Measurements from ENCODE around the gene GAS7.

The GAS7 gene

DNA sequence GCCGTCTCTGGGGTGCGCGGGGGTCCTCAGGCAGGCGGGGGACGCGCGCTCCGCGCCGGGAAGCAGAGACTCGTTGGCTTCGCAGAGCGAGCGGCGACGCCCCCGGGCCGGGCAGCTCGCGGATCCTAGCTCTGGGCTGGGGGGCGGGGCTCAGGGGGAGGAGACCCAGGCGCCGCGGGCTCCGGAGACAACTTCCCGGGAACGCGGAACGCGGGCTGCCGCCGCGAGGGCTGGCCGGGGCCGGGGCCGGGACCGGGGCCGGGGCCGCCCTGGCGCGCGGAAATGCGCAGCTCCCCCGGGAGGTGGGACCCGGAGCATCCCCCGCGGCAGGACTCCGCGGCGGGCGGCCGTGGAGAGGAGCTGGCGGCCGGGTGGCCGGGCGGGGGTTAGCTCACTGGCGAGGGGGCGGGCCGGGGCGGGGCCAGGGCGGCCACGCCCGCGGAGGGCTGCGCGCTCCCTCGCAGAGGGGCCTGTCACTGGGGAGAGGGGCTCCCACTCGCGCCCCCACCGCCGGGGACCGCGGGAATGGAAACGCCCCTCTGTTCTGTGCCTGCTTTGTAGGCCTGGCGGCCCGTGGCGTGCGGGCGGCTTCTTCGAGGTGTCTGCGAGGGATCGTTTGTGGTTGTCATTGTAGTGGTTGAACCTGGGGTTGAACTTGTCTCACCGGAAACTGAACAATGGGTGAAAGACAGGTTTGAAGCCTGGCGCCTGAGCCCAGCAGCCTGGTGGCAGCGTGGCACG is at the start of gene GAS7:
Gene GAS7, minus strand, starts transcription at position 98 of the 741 bp plus-strand sequence.
- DNase-seq = peak; percentile 18

DNA sequence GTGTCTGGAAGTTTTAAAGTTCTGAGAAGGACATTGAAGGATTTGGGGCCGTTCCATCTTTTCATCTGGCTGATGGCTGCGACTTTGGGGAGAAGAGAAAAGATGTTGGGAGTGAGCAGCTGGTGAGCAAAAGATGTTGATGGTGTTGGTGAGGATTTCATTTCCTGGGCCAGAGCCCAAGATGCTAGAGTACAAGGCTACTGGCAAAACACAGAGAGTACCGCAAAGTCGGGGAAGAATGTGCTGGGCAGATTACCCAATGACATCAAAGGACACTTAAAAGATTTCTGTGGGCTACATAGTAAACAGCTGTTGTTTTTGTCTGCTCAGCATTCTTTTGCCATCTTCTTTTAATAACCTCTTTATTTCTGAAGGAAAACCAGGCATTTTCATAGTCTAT is 49.4 kb upstream of the GAS7 start:
- DNase-seq = no peak

DNA sequence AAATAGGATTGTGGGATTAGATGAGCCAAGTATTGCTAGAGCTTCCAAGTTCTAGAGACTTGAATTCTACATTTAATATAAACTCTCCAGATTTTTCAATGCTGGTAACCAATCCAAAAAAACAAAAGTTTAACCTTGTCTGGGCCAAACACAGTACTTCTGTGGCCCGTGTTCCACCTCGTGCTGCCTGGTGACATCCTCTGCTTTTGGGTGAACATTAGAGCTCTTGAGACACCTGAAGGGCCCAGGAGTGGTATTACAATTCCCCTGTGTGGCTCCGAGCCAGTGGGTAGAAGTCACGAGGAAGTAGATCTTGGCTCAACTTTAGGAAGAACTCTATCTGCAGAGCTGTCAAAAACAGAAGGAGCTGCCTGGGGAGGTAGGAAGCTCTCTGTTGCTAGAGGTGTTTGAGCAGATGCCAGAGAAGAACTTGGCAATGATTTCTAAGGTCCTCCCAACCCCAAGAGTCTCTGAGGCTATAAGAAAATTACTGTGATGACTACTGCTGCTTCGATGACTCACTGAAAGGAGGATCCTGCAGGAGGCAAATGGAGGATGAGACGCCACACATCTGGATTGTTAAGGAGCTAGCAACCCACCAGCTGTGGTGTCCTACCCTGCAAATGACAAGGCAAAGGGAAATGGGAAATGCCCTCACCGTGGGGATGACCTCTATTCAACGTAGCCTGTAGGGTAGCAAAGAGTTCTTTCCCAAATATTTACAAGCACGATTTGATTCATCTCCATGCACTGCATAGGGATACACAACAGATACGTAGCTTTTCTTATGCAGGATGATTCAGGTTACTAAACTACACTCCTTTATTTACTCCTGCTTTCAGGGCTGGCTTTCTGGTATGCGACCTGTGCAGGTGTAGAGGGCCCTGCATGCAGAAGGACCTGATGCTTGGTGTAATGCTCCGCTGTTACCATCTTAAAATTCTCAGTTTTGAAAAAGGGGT is 45.8 kb upstream of the GAS7 start:
- DNase-seq = no peak

DNA sequence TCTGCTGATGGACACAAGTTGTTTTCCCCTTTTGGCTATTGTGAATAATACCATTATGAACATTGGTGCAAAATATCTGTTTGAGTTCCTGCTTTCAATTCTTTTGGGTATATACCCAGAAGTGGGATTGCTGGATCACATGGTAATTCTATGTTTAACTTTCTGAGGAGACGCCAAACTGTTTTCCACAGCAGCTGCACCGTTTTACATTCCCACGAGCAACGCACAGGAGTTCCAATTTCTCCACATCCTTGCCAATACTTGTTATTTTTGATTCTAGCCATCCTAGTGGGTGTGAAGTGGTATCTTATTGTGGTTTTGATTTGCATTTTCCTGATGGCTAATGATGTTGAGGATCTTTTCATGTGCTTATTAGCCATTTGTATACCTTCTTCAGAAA is 43.4 kb upstream of the GAS7 start:
- DNase-seq = no peak

DNA sequence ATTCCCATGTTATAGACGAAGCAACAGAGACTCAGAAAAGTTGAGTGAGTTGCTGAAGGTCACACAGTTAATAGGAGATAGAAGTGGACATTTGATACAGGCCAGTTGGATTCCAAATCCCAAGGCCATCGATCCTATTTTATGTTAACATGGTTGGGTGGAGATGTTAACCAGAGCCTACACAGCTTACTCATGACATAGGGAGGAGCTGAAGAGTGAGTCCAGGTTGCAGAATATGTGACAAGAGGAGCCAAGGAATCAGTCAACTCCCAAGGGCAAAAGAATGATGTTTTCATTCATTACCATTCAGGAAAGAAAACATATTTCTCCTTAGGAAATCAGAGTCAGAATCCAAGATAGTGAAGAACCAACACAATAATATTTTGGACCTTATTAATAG is 40.3 kb upstream of the GAS7 start:
- no peak for DNase-seq

DNA sequence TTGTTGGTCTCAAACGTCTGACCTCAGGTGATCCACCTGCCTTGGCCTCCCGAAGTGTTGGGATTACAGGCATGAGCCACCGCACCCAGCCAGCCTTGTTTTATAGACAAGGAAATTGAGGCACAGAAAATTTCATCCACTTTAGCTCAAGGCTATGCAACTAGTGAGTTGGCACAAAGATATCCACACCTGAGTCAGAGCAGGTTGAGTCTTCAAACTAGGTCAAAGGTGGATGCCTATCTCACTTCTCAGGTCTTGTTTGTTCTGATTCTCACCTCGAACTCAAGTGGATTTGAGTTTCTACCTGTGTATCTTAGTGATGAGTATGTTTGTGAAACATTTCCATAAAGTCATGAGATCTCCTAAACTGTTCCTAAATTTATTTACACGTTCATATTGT is 35.6 kb upstream of the GAS7 start:
- DNase-seq = no peak

DNA sequence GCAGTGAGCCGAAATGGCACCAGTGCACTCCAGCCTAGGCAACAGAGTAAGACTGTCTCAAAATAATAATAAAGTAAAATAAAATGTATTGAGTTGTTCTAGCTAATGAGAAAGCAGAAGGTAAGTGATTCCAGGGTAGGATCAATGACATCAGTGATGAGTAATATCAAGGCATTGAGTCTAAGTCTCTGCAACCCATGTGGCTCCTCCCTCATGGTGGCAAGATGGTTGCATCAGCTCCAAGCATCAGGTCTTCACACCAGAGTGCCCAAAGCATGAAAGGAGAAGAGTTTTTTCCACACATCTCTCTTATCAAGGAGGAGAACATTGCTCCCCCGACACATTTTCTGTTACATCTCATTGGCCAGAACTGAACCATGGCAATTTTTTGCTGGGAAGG is 34.8 kb upstream of the GAS7 start:
- DNase-seq = no peak

DNA sequence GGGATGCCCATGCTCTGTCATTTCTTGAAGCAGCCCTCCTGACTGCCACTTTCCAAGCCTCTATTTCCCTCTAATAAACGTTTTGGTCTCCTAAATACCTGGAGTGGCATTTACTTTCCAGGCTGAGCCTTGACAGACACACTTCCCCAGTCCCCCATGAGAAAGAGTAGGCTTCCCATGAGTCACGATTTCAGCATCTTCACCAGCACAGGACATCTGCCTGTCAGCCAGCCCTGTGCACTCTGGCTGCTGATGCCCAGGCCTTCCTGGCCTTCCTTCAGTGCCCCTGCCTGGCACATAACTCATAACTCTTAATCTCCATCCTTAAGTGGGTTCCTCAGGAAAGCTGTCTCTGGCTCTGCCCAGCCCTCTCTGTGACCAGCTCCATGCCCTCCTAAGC is 30.8 kb upstream of the GAS7 start:
- DNase-seq = no peak

DNA sequence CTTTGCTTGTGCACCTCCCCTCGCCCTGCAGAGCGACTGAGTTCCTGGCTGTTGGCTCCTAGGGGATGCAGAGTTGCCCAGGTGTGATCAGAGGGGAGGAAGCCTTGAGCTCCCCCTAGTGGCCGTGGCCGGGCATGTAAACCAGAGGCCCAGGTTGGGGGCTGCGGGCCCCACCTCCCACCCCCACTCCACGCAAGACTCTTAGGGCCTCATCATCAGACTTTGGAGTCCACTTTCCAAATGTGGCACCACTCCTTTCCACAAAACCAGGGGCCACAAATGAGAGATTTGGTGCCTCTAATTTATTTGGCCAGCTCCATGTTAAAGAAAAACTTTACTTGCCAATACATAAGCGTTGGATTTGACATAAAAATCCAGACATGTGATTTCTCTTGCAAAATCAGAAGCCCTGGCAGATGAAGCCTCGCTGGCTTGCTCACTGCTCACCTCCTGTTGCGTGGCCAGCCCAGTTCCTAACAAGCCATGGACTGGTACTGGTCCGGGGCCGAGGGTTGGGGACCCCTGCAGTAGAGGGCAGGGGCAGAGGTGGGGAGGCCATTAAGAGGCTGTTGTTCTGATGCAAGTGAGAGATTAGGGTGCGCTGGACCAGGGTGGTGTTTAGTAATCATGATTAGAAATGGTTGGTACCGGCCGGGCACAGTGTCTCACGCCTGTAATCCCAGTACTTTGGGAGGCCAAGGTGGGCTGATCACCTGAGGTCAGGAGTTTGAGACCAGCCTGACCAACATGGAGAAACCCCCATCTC is 28.7 kb upstream of the GAS7 start:
- no peak for DNase-seq

DNA sequence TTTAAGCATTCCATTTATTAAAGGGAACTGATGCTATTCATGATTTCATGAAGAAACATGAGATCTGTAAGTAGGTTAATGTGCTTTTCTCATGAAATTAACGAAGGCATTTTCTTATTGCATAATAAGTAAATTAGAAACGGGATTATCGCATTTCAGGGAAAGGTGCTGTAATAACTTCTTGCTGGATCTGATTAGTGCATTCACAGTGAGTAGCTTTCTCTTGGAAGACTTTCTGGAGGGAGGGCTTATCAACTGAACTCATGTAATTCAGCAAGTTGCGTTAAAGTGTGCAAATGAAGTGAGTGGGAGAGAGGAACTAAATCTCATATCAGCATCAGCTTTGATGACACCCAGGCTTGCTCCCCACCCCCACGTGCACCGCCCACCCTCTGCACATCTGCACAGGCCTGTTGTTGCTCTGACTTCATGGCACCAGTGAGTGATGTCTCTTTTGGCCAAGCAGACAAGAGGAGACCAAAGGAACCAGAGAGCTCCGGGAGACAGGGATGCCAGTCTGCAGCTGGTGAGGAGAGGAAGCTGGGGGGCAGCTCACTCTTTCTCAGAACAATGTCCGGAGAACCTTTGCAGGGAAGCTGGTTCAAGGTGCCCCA is 26.3 kb upstream of the GAS7 start:
- no peak for DNase-seq

DNA sequence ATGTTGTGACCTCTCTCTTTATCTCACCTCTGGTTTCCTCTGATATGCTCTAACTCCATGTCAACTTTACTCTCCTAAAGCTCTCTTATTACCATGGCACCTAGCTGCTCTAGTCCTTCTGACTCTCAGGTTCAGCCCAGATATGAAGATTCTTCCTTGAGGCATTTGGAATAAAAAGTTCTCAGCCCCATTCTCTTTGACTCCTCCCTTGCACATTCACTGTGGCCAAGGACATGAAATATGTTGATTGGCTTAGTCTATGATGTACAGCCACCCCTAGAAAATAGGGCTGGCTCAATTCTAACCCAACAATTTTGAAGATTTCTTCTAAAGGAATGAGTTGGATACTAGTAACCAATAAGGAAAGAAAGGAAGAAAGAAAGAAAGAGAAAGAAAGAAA is 20.8 kb upstream of the GAS7 start:
- no peak for DNase-seq

DNA sequence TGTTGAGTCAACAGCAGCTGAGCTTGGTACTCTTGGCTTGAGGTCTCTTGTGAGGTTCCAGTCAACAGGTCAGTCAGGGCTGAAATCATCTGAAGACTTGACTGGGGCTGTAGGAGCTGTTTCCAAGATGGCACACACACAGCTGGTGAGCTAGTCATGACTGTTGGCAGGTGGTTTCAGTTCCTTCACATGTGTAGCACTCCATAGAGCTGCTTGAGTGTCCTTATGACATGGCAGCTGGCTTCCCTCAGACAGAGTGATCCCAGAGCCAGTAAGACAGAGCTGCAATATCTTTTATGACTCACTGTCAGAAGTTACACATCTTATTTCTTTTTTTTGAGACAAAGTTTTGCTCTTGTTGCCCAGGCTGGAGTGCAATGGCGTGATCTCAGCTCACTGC is 19.5 kb upstream of the GAS7 start:
- DNase-seq = no peak

DNA sequence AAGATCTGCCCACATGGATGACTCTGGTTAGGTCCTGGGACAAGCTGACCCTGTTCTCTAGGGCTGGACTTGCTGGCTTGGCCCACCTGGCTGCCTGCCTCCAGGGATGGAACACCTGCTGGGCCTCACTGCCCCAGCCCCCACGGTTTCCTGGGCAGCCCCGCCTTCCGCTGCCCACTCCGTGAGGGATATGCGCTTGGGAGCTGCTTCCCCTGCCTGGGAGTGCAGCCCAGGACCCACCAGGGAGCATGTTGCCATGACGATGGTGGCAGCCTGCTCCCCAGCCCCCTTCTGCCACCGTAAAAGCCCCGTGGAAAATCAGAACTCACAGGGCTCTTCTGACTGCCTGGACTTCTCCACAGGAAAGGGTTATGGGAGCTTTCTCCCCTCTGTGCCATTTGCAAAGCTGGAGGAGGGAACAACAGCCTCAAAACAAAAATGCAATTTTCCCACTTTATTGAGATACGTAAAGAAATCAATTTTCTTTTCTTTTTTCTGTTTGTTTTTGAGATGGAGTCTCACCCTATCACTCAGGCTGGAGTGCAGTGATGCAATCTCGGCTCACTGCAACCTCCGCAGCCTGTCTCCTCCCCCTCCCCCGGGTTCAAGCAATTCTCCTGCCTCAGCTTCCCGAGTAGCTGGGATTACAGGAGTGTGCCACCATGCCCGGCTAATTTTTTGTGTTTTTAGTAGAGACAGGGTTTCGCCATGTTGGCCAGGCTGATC is 18.0 kb upstream of the GAS7 start:
- no peak for DNase-seq

DNA sequence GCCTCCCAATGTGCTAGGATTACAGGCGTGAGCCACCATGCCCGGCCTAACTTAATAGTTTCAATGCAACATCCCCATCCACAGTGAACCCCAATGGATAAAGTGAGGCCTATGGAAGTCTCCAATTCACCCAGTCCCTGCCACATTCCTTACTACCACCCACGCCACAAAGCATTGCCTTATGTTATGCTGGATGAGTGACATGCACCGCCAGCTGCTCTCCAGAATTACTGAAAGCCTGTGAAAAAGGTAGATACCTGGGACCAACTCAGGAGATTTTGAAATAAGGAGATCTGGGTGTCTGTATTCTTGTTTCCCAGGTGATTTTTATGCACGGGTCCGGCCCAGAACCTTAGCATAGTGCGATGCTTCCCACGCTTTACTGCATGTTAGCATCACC is 16.9 kb upstream of the GAS7 start:
- DNase-seq = no peak

DNA sequence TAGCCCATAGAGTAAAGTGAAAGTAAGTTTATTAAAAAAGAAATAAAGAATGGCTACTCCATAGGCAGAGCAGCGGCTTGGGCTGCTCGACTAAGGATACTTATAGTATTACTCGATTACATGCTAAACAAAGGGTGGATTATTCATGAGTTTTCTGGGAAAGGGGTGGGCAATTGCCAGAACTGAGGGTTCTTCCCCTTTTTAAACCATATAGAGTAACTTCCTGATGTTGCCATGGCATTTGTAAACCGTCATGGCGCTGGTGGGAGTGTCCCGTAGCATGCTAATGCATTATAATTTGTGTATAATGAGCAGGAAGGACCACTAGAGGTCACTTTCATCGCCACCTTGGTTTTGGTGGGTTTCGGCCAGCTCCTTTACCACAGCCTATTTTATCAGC is 13.3 kb upstream of the GAS7 start:
- no peak for DNase-seq

DNA sequence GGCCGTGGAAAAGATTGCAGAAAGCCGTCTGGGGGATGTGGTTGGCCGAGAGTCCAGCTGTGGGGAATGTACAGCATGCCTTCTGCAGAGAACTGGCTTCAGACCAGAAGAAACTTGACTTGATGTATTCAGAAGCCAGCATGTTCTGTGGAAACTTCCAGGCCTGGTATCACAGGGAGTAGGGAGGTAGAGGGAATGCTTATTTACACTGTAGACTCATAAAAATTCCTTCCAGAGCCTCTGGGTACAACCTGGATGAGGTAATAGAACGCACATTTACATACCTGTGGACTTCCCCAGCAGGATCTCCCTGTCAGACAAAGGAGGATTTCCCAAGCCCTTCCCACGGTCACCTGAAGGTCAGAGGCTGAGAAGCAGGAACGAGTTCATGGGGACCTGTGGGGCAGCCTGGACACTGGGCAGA is 11.8 kb upstream of the GAS7 start:
- DNase-seq = no peak

DNA sequence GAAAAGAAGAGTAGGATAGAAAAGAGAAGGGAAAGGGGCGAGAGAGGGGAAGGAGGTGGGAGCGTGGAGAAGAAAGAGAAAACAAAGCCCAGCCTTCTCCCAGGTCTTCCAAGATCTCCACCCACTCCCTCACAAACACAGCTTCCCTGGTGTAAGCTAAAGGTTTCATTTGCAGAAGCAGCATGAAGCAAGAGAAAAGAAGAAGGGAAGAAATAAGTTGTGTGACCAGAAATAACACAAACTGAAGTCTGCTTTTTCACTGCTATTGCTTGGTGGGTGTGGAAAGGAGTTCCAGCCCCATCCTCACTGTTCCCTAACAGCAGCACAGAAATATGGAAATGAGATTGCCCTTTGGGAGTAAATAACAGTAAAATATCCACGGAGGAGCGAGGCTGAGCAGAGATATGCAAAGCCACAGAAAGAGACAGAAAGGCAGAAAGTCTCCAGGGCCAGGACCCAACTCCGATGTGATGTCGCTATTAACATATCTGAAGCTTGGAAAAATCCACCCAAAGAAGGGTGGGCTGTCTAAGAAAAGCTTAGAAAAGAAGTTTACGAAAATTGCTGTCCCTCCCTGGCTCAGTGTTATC is 10.3 kb upstream of the GAS7 start:
- no peak for DNase-seq

DNA sequence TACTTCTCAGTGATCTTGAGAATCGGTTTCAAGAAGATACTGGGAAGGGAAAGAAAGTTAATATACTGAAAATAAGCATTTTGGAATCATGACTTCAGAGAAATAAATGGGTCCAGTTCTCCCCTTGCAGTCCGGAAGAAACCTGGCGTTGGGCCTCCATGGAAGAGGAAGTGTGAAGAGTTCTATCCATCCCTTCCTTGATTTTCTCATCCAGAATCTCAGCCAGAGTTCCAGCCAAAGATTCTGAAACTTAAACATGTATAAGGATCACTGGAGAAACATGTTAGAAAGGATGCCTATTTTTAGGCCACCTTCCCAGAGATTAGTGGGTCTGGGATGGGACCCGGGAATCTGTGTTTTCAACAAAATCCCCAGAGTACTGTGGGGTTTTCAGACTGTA is 8.7 kb upstream of the GAS7 start:
- no peak for DNase-seq

DNA sequence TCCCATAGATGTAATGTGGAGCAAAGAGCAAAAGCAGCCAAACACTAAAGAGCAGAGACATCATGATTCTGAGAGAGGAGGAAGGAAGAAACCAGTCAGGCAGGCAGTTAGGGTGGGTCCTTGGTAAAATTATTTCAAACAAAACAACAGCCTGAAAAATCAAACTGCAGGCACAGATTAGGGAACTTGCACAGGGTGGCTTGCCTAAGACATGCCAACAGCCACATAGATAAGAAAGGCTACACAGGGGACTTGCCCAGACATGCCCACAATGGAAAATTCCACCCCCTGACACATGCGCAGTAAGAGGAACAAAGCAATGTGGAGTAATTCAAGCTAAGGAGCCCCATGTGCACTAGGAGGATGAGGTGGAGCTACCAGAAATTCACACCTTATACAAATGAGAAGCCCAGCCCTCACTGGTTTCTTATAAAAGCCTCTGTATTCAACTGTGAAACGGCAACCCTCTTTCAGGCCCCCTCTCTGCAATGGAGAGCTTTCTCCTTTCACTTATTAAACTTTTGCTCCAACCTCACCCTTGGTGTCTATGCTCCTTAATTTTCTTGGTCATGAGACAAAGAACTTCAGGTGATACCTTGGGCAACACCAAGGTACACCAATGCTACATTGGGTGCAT is 7.3 kb upstream of the GAS7 start:
- no peak for DNase-seq

DNA sequence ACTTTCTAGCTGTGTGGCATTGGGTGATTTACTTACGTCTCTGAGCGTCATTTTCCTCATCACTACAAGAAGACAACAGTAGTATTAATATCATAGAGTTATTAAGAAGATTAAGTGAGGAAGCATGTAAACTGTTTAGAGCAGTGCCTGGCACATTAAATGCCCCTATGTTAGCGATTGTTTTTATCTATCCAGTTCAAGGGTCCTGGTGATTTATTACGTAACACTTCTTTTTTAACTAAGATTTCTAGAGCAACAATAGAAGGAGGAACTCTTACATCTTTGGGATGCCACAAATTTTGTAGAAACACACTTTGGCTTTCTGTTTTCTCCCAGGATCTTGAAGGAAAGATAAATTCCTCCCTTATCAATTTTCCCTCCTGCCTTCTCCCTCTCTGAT is 3.3 kb upstream of the GAS7 start:
- no peak for DNase-seq

DNA sequence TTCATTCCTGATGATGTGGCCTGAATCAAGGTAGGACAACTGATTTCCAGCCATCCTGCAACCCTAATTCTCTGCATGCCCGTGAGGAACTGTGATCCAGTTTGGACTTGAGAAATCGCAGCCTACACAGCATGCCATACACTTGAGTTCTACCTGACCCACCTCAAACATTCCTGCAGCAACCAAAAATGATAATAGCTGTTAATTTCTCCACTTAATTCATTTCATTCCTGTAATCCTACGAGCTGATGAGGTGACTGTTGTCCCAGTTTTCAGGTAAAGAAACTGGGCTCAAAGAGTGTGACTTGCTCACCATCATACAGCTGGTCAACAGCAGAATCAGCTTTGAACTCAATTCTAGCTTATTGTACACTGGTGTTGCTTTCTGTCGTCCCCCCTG is 2.2 kb upstream of the GAS7 start:
- no peak for DNase-seq

Measured in amniotic stem cell (primary cell).